Liver (tissue), 9 donors: ENCODE measurements around the gene IQSEC1. TPM values are rescaled to one million over a fixed set of nuclear protein-coding genes. Genes with fewer than 3 reads are reported as not detected.

Experiments used
- DNase-seq: peaks from one replicate; pipeline ENCODE4 v3.0.0-alpha.2; 2017; ENCODE audit warnings: low spot score
- H3K27ac ChIP-seq, 2 donors: one replicate each; pipeline ENCODE4 v1.7.0; 2013; ENCODE audit warnings: inconsistent platforms in 2 of 2, low read length in 2 of 2, control low read depth in 1 of 2, low read depth in 1 of 2, mild to moderate bottlenecking in 1 of 2
- H3K27me3 ChIP-seq, 4 donors: one replicate each; pipeline versions ENCODE4 v1.6.1 to v1.7.0; 2013; ENCODE audit warnings: low read length in 3 of 4, inconsistent platforms in 1 of 4, mild to moderate bottlenecking in 1 of 4, moderate library complexity in 1 of 4; ENCODE audit not compliant: control insufficient read depth in 4 of 4, insufficient read depth in 4 of 4
- H3K36me3 ChIP-seq, 4 donors: one replicate each; pipeline versions ENCODE4 v1.6.1 to v1.7.0; 2013; ENCODE audit warnings: low read length in 3 of 4, mild to moderate bottlenecking in 3 of 4, low read depth in 1 of 4, moderate library complexity in 1 of 4; ENCODE audit not compliant: control insufficient read depth in 4 of 4, insufficient read depth in 3 of 4
- H3K4me1 ChIP-seq, 4 donors: one replicate each; pipeline versions ENCODE4 v1.6.1 to v1.7.0; 2013; ENCODE audit warnings: low read length in 3 of 4, mild to moderate bottlenecking in 3 of 4, moderate library complexity in 1 of 4; ENCODE audit not compliant: control insufficient read depth in 4 of 4, insufficient read depth in 4 of 4
- H3K4me3 ChIP-seq, 3 donors: one replicate each; pipeline versions ENCODE4 v1.6.1 to v1.7.0; 2013; ENCODE audit warnings: low read length in 3 of 3, control low read depth in 1 of 3, low read depth in 1 of 3, mild to moderate bottlenecking in 1 of 3
- H3K9ac ChIP-seq, 2 donors: one replicate each; pipeline ENCODE4 v1.7.0; 2013; ENCODE audit warnings: low read length in 2 of 2, mild to moderate bottlenecking in 2 of 2, moderate library complexity in 2 of 2, control low read depth in 1 of 2, low read depth in 1 of 2
- H3K9me3 ChIP-seq, 4 donors: one replicate each; pipeline versions ENCODE4 v1.6.1 to v1.7.0; 2013; ENCODE audit warnings: low read length in 3 of 4; ENCODE audit not compliant: control insufficient read depth in 4 of 4
- ATF3 ChIP-seq: IDR thresholded peaks from 2 replicates; pipeline ENCODE4 v1.6.1; 2016; ENCODE audit warnings: antibody characterized with exemption
- CTCF ChIP-seq: fragments of 150-350 bp; IDR thresholded peaks from 2 replicates; pipeline ENCODE4 v1.5.1; 2017; ENCODE audit warnings: improper control_type of control experiment, low read depth, low read length; ENCODE audit not compliant: missing input control
- EGR1 ChIP-seq, 2 donors: IDR thresholded peaks; 2 replicates each; pipeline ENCODE4 v1.6.1; 2016 to 2018; ENCODE audit warnings: antibody characterized with exemption in 2 of 2, low read depth in 2 of 2
- FOXA1 ChIP-seq: IDR thresholded peaks from 2 replicates; pipeline ENCODE4 v1.6.1; 2016; ENCODE audit warnings: antibody characterized with exemption
- FOXA2 ChIP-seq: IDR thresholded peaks from 2 replicates; pipeline ENCODE4 v1.6.1; 2016; ENCODE audit warnings: antibody characterized with exemption
- GABPA ChIP-seq, 2 donors: IDR thresholded peaks in 1 of 2; conservative IDR thresholded peaks in 1 of 2; 2 replicates each; pipeline ENCODE4 v1.6.1; 2016; ENCODE audit warnings: antibody characterized with exemption in 2 of 2, mild to moderate bottlenecking in 1 of 2, moderate library complexity in 1 of 2
- HNF4A ChIP-seq, 2 donors: conservative IDR thresholded peaks; 2 replicates each; pipeline ENCODE4 v1.6.1; 2016; ENCODE audit warnings: antibody characterized with exemption in 2 of 2, mild to moderate bottlenecking in 2 of 2
- HNF4G ChIP-seq: IDR thresholded peaks from 2 replicates; pipeline ENCODE4 v1.6.1; 2016; ENCODE audit warnings: antibody characterized with exemption
- JUND ChIP-seq, 2 donors: IDR thresholded peaks; 2 replicates each; pipeline ENCODE4 v1.6.1; 2016; ENCODE audit warnings: antibody characterized with exemption in 2 of 2
- NR2F2 ChIP-seq: IDR thresholded peaks from 2 replicates; pipeline ENCODE4 v1.6.1; 2016; ENCODE audit warnings: antibody characterized with exemption
- RAD21 ChIP-seq, 2 donors: IDR thresholded peaks; 2 replicates each; pipeline ENCODE4 v1.6.1; 2016; ENCODE audit warnings: antibody characterized with exemption in 2 of 2, mild to moderate bottlenecking in 2 of 2
- RXRA ChIP-seq, 2 donors: IDR thresholded peaks; 2 replicates each; pipeline ENCODE4 v1.6.1; 2017 to 2018; ENCODE audit warnings: antibody characterized with exemption in 2 of 2, mild to moderate bottlenecking in 1 of 2
- SP1 ChIP-seq: IDR thresholded peaks from 2 replicates; pipeline ENCODE4 v1.6.1; 2018; ENCODE audit warnings: antibody characterized with exemption, mild to moderate bottlenecking
- TAF1 ChIP-seq: conservative IDR thresholded peaks from 2 replicates; pipeline ENCODE4 v1.6.1; 2016; ENCODE audit warnings: antibody characterized with exemption, mild to moderate bottlenecking
- YY1 ChIP-seq: IDR thresholded peaks from 2 replicates; pipeline ENCODE4 v1.6.1; 2016; ENCODE audit warnings: antibody characterized with exemption, mild to moderate bottlenecking
- whole genome bisulfite sequencing: extraction: QIAGEN DNeasy Blood & Tissue Kit; methylation state at CpG from one replicate; pipeline ENCODE4 v1.1.7; 2013; 5-methylcytosine and 5-hydroxymethylcytosine counted together
- polyA plus RNA-seq, 2 donors: library from polyadenylated mRNA; stranded (reverse) in 1 of 2; unstranded in 1 of 2; fragments of 200-250 nt in 1 of 2; fragments of >200 nt in 1 of 2; fragmentation: Nextera tagmentation in 1 of 2; extraction: Ambion mirVana in 1 of 2; gene quantifications; one replicate each; pipeline versions ENCODE4 v1.2.1 to v1.2.3, GENCODE V29; 2013 to 2015
- total RNA-seq, 2 donors: library from RNA; depleted of rRNA; stranded (reverse); fragments of >200 nt; gene quantifications; one replicate each; pipeline ENCODE4 v1.2.3, GENCODE V29; 2014
- TF ChIP-seq, protein P1 (sequence below): IDR thresholded peaks from 2 replicates; pipeline ENCODE4 v1.6.1; 2016; ENCODE audit warnings: antibody characterized with exemption
- TF ChIP-seq, protein P2 (sequence below): IDR thresholded peaks from 2 replicates; pipeline ENCODE4 v1.6.1; 2016; ENCODE audit warnings: antibody characterized with exemption, mild to moderate bottlenecking
- TF ChIP-seq, protein P3 (sequence below): IDR thresholded peaks from 2 replicates; pipeline ENCODE4 v1.6.1; 2016; ENCODE audit warnings: antibody characterized with exemption
- donor health status: healthy.
- donor health status: healthy.
- donor health status: healthy.
- donor health status: healthy.
- donor health status: healthy.

Gene IQSEC1
- total and polyA plus RNA-seq, 4 donors = 12.7 to 56.0 (median 36.2) TPM

- Histone ChIP-seq H3K4me1 (no peaks in the 10 kb centered on the region), H3K27ac (no peak overlapping the region), H3K36me3 (no peaks in the 10 kb centered on the region), H3K4me3 (no peak overlapping the region), H3K9ac (no peak overlapping the region), H3K9me3 (no peaks in the 10 kb centered on the region), H3K27me3 (no peaks in the 10 kb centered on the region)
- DNase-seq = no peak
- TF ChIP-seq, protein P1, sequence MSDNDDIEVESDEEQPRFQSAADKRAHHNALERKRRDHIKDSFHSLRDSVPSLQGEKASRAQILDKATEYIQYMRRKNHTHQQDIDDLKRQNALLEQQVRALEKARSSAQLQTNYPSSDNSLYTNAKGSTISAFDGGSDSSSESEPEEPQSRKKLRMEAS = no peak
- TF ChIP-seq RXRA (IDR thresholded peaks at IDR 0.05) (no peak), EGR1 (IDR thresholded peaks at IDR 0.05; ENCODE audit: low read depth in 2 of 2) (no peak), FOXA1 (no peak), GABPA (IDR thresholded peaks at IDR 0.05 in 1 of 2, conservative IDR thresholded peaks at IDR 0.05 in 1 of 2) (no peak), NR2F2 (no peak), SP1 (no peak), HNF4G (no peak), HNF4A (conservative IDR thresholded peaks at IDR 0.05) (no peak), ATF3 (no peak), RAD21 (IDR thresholded peaks at IDR 0.05) (no peak), YY1 (no peak), FOXA2 (no peak), CTCF (no peak), JUND (IDR thresholded peaks at IDR 0.05) (no peak), TAF1 (no peak)
- TF ChIP-seq, protein P2, sequence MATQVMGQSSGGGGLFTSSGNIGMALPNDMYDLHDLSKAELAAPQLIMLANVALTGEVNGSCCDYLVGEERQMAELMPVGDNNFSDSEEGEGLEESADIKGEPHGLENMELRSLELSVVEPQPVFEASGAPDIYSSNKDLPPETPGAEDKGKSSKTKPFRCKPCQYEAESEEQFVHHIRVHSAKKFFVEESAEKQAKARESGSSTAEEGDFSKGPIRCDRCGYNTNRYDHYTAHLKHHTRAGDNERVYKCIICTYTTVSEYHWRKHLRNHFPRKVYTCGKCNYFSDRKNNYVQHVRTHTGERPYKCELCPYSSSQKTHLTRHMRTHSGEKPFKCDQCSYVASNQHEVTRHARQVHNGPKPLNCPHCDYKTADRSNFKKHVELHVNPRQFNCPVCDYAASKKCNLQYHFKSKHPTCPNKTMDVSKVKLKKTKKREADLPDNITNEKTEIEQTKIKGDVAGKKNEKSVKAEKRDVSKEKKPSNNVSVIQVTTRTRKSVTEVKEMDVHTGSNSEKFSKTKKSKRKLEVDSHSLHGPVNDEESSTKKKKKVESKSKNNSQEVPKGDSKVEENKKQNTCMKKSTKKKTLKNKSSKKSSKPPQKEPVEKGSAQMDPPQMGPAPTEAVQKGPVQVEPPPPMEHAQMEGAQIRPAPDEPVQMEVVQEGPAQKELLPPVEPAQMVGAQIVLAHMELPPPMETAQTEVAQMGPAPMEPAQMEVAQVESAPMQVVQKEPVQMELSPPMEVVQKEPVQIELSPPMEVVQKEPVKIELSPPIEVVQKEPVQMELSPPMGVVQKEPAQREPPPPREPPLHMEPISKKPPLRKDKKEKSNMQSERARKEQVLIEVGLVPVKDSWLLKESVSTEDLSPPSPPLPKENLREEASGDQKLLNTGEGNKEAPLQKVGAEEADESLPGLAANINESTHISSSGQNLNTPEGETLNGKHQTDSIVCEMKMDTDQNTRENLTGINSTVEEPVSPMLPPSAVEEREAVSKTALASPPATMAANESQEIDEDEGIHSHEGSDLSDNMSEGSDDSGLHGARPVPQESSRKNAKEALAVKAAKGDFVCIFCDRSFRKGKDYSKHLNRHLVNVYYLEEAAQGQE = no peak
- TF ChIP-seq, protein P3, sequence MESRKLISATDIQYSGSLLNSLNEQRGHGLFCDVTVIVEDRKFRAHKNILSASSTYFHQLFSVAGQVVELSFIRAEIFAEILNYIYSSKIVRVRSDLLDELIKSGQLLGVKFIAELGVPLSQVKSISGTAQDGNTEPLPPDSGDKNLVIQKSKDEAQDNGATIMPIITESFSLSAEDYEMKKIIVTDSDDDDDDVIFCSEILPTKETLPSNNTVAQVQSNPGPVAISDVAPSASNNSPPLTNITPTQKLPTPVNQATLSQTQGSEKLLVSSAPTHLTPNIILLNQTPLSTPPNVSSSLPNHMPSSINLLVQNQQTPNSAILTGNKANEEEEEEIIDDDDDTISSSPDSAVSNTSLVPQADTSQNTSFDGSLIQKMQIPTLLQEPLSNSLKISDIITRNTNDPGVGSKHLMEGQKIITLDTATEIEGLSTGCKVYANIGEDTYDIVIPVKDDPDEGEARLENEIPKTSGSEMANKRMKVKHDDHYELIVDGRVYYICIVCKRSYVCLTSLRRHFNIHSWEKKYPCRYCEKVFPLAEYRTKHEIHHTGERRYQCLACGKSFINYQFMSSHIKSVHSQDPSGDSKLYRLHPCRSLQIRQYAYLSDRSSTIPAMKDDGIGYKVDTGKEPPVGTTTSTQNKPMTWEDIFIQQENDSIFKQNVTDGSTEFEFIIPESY = no peak
- 97% methylated on average over 6 of the region's 6 CpGs for WGBS
Observed at GRCh38 chr3:13049400-13049799, 23.8 kb downstream of the IQSEC1 start.
